ENCODE data around the gene TMSB10.

The TMSB10 gene

GRCh38 chr2:84880645-84881521, 24.6 kb upstream of the TMSB10 start, which contains the start of gene TRABD2A:
Gene TRABD2A, minus strand, starts transcription at chr2:84881084. Its CDS starts 45 bp downstream, at chr2:84881039.
- peak; percentile 72 for DNase-seq

GRCh38 chr2:84881581-84882413, 23.7 kb upstream of the TMSB10 start:
- peak; percentile 90 for DNase-seq

GRCh38 chr2:84882414-84882738, 23.1 kb upstream of the TMSB10 start:
- DNase-seq: no peak

GRCh38 chr2:84882775-84883550, 22.5 kb upstream of the TMSB10 start:
- DNase-seq: no peak

- DNase-seq: no peak
These were observed 21.0 kb upstream of the TMSB10 start for GRCh38 chr2:84884449-84884848.

- DNase-seq: no peak
These were observed 20.3 kb upstream of the TMSB10 start for GRCh38 chr2:84885111-84885510.

GRCh38 chr2:84886791-84887190, 18.7 kb upstream of the TMSB10 start:
- no peak for DNase-seq

- peak; percentile 81 for DNase-seq
These were observed 16.8 kb upstream of the TMSB10 start for GRCh38 chr2:84888401-84889276.

GRCh38 chr2:84889332-84889731, 16.1 kb upstream of the TMSB10 start:
- peak; percentile 42 for DNase-seq

GRCh38 chr2:84891355-84892010, 14.0 kb upstream of the TMSB10 start:
- DNase-seq: no peak

GRCh38 chr2:84894131-84894586, 11.3 kb upstream of the TMSB10 start:
- no peak for DNase-seq

GRCh38 chr2:84894758-84895520, 10.5 kb upstream of the TMSB10 start:
- peak; percentile 51 for DNase-seq

GRCh38 chr2:84896567-84896966, 8.9 kb upstream of the TMSB10 start:
- no peak for DNase-seq

- DNase-seq: no peak
These were observed 7.7 kb upstream of the TMSB10 start for GRCh38 chr2:84897773-84898172.

GRCh38 chr2:84899304-84900204, 5.9 kb upstream of the TMSB10 start:
- DNase-seq: no peak

- DNase-seq: no peak
These were observed 4.5 kb upstream of the TMSB10 start for GRCh38 chr2:84900971-84901370.

- no peak for DNase-seq
These were observed 3.8 kb upstream of the TMSB10 start for GRCh38 chr2:84901593-84902120.

GRCh38 chr2:84902526-84902925, 2.9 kb upstream of the TMSB10 start:
- no peak for DNase-seq

- DNase-seq: no peak
These were observed 1.3 kb upstream of the TMSB10 start for GRCh38 chr2:84904151-84904550.

All from CD4-positive, alpha-beta T cell treated with Interleukin-17A for 1 hour (primary cell).